ENCODE results near the gene SHANK2.

Gene SHANK2

DNA sequence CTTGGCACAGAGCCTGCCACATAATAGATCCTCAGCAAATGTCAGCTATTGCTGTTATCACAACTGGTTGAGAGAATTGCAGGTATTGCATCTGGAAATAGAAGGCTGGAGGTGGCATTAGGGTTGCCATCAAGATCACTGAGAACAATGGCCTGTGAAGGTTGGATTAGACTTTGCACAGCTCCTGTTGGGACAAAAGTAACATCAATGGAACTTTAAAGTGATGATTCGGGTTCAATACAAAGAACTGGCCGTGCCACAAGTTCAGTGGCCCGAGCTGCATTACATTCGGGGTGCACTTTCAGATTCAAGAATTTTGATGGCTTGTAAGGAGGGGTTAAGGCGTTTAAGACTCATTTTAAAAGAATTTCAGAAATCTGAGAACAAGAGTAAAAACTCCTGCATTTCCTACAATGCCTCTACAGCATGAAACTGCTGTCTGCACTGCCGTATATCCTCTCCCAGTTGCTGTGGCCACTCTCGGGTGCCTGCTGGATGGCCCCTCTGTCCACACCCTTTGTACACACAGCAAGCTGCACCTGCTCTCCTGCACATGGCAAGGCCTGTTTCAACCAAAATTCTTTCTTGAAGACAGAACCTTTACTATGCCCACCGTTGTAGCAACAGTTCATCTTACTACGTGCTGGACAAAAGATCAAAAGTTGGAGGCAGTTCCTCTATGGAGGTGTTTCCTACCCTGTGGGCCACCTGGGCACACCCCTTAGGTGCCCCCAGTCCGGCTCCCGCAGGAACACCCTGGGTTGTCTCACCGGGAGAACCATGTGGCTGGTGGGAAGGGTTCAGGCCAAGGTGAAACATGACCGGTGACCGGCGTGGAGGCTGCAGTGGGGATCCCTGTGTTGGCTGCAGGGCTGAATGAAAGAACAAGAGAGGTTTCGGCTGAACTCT is 17.5 kb upstream of the SHANK2 start:
- DNase-seq (ENCODE audit: low spot score): no peak

DNA sequence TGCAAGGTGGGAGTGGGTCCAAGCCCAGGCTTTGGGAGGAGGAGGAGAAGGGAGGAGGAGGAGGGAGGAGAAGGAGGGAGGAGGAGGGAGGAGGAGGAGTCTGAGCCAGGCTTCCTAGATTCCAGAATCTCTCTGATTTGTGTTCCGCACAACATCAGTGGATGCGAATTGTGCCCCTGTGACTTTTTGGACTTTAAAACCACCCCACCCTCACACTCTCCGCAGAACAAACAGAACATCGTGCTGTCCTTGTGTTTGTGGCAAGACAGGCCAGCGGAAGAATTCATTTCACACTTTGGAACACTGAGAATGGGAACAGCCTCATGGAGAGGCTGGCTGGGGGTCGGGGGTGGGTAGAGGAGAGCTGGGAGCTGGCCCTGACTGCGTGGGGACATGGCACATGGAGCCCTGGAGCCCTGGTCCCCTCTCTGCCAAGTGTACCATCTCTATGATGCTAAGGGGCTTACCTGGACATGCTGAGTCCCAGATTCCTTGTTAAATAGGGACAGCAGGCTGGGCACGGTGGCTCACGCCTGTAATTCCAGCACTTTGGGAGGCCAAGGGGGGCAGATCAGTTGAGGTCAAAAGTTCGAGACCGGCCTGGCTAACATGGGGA is 16.4 kb upstream of the SHANK2 start:
- DNase-seq (ENCODE audit: low spot score): no peak

DNA sequence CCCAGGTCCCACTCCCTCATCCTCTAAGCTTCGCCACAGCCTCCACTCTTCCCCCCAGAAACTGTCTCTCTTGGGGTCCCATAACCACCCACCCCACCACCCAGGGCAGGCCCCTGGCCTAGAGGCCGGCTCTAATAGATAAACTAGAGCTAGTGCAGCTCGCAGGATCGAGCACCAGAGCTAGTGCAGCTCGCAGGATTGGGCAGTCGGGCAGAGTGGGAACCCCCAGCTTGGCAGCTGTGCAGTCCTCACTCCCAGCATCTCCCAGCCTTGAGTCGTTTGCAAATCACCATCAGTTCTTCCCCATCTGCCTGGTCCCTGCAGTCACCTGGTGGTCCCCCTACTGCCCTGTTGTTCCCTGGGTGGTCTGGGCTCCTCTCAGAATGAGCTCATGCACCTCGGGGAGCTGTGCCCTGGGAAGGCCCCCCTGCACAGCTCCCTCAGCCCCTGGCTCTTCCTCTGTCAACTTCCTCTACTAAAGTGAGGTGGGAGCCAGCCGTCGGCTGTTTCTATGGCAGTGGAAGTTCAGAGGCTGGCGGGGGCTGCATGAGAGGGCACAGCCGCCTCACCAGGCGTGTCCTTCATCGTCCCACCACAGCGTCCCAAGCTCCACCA is 15.5 kb upstream of the SHANK2 start:
- DNase-seq (ENCODE audit: low spot score): no peak

DNA sequence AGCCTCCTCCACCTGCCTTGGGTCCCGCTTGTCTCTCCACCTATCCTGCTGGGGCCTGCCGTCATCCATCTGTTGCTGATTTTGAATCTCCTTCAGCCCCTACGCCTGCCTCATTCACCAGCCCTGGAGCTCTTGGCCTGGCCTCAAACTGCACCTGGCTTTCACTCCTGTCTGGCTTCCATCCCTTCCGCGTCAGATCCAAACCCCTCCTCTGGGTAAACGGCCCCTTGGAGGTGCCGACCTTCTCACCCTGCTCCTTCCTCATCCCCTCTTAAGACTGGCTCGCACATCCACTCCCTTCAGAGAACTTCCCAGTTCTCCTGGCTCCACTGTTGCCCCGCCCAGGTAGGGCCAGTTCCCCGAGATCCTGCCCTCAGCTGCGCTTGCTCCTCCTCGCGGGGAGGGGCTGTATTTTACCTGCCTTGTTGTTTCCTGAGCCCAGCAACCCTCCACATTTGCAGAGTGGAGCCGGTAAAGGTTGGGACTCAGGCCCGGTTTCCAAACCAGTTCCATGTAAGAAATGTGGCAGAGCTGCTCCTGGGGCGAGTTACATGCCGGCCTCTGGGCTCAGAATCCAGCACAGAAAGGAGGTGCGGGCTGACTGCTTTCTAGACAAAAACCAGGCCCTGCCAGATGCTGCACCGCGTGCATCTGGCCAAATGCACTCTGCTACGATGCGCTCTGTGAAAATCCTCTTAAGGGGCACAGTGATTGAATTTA is 13.9 kb upstream of the SHANK2 start:
- no peak for DNase-seq (ENCODE audit: low spot score)

DNA sequence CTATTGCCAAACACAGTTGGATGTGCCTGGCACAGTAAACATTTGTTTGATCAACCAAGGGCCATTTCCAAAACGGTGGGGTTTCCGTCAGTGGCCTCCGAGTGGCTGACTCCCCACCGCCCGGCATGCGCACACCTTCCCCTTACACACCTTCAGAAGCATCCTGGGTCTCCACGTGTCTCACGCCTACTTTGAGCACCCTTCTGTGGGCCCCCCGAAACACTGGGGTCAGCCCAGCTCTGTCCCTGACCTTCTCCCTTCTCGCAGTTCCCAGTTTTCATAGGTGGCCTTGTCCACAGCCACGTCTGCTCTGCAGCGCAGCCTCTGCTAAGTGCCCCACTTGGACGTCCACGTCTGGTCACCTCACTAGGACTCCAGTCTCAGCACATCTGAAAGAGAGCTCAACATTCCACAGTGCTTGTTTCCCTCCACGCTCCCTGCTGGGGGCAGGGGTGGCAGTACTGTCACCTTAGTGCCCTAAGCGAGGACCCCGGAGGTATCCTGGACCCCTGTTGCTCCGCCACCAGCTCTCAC is 13.2 kb upstream of the SHANK2 start:
- no peak for DNase-seq (ENCODE audit: low spot score)

DNA sequence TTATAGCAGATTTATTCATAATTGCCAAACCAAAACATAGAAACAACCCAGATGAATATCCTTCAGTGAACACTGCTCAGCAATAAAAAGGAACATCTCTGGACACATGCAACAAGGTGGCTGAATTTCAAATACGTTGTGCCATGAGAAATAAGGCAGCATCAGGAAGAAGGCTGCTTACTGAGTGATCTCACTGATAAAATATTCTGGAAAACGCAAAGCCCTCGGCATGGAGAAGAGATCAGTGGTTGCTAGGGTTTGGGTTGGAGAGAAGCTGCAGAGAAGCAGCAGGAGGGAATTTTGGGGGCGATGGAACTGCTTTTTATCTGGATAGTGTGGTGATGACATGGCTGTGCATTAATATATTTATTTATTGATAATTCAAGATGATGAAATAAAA is 11.0 kb upstream of the SHANK2 start:
- no peak for DNase-seq (ENCODE audit: low spot score)

DNA sequence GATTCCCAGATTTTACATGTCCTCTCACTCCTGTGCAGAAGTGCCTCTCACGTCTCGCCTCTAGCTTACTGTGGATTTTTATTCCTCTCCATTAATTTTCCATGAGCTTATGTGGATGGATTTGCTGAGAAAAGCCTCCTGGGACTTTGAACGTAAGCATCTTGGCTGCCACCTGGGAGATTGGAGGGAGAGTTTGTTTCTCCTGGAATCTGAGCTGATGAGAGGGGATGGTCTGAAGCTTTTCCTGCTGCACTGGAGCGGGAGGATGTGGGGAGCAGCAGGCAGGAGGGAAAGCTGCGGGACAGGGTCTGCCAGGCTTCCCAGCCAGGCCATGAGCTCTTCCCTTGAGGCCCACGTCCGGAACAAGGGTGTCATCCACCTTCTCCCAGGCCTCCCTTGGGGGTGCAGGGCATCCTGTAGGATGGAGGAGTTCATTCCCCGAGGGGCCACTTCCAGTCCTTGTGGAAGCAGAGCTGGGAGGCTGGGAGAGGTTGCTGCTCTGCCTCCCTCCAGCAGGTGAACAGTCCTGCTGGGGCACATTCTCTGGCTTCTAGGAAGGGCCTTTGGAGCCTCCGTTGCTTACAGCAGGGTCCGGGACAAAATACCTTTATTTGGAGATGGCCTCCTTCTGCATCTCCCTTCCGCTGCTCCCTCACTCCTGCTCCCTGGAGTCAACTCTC is 3.6 kb upstream of the SHANK2 start:
- no peak for DNase-seq (ENCODE audit: low spot score)

DNA sequence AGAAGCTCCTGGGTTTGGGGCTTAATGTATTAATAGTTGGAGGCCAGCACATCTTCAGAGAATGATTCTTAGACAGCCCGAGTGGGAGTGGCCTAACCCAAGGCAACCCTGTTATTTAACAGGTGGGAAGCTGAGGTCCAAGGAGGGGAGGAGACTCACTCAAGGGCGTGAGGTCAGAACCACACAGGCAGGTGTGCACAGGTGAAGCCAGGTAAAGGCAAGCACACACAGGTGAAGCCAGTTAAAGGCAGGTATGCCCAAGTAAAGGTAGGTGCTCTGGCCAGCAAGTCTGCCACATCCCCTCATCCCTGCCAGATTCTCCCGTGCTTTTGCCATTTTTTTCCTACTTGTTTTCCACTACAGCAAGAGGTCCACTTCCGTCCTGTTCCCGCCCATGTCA is 2.9 kb upstream of the SHANK2 start:
- no peak for DNase-seq (ENCODE audit: low spot score)

DNA sequence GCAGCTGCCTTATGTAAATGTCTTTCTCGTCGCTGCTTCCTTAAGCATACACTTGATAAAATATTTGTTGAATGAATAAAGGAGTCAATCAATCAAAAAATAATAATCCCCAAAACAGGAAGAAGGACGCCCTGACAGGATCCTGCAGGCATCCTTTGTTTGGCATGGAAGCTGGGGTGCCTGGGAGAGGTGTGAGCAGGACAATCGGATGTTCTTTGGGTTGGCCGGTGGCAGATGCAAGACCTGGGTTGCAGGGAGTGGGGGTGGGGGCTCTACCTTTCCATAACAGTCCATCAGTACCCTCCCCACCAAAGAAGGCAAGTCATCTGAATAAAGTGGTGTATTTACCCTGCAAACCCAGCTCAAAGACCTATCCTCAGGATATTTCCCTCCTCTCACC is 1.4 kb upstream of the SHANK2 start:
- DNase-seq (ENCODE audit: low spot score): no peak

DNA sequence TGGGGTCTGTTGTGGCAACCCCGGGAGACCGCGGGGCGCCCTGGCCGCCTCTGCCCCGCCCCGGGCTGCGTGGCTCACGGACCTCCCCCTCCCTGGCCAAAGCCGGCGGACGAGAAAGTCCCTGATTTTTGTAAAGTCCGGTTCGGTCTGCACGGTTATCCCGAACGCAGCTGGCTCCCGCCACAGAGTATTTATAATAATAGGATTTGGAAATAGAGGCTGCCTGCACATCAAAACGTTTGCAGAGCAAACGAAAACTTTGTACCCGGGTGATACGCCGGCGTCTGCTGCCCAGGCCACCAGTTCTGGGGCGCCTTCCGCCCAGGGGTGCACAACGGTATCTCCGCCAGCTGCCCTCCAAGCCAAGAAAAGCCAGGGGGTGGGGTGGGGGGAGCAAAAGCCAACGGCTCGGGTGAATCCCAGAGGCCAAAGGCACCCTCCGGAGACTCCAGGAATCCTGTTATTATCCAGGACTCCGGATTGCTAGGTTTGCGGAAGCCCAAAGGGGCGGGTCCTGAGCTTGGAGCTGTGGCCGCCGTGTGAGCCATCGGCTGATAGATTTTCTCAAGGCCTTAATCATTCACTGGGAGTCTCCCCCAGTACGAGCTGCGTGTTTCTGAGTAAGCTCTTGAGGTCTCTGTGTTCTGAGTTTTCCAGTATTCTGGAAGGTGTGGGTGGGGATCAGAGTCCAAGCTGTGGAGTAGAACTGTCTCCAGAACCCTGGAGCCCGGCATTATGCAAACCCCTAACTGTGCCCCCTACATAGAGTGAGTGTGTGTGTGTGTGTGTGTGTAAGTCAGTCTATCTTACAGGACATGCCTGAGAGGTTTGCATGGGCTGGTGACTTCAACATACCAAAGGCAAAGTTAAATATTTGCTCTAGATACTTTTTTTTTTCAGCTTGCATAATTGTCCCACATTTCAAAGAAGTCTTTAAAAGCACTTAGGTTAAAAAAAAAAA is 673 bp upstream of the SHANK2 start:
- DNase-seq (ENCODE audit: low spot score): peak; percentile 91

DNA sequence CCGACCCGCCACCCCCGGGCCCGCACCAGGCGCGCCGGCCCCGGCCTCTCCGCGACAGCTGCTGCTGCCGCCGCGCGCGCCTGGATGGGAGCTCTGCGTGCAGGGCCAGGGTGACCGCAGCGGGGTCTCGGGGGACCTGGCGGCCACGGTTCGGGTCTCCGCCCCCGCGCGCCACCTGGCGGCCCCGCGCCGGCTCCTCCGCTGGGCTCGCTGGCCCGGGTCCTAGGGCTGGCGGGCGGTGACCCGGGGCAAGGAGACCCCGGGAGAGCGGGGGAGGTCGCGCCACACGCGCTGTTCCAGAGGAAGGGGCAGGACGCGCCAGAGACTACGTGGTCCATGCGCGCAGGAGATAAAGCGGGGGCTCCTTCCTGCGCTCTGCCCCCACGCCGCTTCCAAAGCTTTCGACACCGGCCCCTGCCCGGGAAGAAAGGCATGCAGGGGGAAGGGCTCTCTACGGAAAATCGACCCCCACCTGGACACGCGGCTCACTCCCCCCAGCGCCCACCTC is 562 bp downstream of the SHANK2 start:
- peak; percentile 95 for DNase-seq (ENCODE audit: low spot score)

DNA sequence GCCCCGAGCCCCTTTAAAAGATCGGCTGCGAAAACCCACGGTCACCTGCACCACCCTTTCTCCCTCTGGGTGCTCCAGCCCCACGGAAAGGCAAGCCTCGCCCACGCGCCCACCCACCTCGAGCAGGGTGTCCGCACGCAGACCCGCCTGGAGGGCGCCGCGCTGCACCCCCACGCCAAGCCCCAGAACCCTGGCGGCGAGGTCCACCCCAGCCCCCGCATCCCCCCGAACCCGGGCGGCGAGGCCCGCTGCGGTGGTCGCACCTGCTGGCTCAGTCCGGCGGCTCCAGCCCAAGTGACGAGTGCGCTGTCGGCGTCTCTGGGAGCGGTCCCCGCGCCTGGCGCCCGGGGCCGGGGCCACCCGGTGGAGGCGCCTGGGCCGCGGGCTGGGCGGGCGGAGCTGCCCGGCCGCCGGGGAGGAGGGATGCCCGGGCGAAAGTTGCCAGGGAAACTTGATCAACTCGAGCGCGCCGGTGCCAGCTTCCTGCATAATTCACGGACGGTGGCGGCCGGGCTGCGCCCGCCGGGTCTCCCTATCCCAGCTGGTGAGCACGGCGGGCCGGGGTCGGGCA is 1.1 kb downstream of the SHANK2 start:
- DNase-seq (ENCODE audit: low spot score): peak; percentile 56

DNA sequence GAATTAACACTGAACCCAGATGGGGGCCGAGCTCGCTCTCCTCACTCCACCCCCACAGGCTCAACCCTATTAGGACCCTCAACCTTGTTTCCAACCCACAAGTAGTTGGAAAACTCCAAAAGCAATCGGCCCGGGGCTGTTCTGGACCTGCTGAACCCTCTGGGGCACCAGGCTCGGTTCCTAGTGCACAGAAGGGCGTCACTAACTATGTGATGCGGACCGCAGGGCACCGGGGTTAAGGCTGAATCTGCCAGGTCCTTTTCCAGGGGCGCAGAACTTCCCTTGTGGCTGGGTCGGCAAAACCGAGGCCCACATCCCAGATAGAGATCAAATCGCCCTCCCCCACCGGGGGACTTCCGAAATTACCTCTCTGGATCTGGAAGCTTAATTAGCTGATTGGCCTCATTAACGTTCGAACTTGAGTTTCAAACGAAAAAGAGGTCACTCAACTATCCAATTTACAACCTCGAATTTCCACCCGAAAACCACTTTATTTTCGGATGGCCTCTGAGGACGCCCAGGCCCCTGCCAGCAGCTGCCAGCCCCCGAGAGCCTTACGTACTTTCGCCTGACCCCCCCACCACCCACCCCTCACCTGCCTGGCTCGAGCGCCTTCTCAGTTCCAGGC is 1.7 kb downstream of the SHANK2 start:
- DNase-seq (ENCODE audit: low spot score): no peak

DNA sequence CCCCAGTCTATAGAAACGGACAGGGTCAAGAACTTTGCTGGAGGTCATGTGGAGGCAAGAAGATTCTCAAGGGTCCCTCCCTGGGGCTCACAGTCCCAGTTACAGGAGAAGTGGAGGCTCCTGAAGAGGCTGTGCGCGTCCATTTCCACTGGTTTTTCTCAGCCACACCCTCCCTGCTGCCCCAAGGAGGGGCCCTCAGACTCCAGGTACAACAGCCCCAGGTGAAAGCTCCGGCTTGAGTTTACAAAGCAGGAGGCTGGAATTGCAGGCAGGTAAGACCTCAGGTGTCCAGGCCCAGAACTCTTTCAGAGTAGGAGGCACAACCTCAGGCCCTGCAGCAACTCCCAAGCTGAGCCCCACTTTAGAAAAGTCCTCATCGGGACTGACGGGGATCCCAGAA is 3.1 kb downstream of the SHANK2 start:
- no peak for DNase-seq (ENCODE audit: low spot score)

DNA sequence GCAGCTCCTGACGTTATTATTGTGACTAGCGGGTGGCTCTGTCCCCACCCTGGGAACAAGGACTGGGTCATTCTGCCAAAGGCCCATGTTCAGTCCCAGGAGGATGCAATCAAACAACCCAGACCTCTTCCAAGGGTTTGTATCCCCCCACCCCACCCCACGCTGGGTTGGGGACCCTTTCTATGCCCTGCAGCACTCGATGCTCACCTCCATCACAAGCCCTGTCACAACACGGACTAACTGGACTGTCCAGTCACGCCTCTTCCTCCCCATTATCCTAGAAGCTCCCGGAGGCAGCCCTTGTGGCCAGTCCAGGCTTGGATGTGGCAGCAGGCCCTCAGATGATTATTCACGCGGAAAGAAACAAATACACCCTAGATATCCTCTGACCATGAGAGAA is 3.7 kb downstream of the SHANK2 start:
- DNase-seq (ENCODE audit: low spot score): no peak

DNA sequence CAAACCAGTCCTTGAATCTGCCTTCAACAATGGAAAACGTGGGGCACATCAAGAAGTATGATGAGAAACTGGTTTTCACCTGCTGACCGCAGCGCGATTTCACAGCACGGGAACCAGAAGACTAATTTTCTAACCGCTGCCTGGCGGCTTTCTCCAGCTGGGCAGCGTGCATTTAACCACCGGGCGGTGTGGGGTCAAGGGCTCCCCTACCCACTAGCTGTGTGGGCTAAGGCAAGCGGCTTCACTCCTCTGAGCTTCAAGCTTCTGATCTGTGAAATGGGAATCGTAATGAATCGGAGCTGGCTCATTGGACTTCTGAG is 4.2 kb downstream of the SHANK2 start:
- DNase-seq (ENCODE audit: low spot score): no peak

DNA sequence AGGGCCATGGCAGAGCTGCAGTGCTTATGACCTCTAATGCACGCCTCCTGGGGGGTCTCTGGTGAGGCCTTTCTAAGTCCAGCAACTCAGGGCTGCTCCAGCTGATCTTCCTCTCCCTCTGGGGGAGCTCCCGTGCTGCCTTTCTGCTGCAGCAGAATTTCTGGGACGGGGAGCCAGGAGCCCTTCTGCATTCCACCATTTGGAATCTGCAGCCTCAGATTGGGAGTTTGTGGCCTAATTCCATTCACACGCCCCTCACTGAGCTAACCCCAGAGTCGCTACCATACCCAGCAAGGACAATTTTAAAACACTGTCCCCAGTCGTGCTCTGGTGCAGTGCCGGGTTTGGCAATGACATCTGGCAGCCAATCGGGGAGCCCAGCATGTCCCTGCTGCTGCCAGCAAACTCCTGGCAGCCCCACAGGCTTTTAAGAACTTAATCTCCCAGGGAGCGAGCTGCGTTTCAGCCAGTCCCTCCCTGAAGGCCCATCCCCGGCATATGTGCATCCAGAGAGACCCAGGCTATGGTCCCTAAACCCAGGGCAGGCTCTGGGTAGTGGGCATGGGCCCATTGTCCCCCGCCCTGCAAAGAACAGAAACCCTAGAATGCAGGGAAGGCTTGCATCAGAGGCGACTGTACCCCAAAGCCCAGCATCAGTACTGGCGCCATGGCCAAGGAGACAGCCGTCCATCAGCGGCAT is 4.7 kb downstream of the SHANK2 start:
- DNase-seq (ENCODE audit: low spot score): no peak

DNA sequence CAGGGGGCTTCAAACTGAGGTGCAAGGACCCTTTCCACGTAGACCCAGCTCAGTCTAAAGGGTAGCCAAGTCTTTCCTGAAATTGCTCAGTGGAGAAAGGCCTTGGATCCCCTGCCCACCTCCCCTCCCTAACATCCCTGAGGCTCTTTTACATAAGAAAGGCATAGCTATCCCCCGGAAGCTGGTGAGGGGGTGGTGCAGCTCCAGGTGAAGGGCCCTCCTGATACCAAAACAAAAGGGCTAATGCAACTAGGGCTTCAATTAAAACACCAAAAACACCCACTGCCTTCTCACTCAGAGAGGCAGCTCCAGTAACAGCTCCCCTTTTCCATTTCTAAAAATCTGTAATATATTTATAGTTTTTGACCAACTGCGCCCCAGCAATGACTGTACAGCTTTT is 5.8 kb downstream of the SHANK2 start:
- DNase-seq (ENCODE audit: low spot score): no peak
